ENCODE results near the gene SMIM14.
"Not testable (repeated sequence)": the region's sequence is repeated elsewhere in the genome, so short reads cannot be mapped to it uniquely, and the experiment has no call there.

The SMIM14 gene

DNA sequence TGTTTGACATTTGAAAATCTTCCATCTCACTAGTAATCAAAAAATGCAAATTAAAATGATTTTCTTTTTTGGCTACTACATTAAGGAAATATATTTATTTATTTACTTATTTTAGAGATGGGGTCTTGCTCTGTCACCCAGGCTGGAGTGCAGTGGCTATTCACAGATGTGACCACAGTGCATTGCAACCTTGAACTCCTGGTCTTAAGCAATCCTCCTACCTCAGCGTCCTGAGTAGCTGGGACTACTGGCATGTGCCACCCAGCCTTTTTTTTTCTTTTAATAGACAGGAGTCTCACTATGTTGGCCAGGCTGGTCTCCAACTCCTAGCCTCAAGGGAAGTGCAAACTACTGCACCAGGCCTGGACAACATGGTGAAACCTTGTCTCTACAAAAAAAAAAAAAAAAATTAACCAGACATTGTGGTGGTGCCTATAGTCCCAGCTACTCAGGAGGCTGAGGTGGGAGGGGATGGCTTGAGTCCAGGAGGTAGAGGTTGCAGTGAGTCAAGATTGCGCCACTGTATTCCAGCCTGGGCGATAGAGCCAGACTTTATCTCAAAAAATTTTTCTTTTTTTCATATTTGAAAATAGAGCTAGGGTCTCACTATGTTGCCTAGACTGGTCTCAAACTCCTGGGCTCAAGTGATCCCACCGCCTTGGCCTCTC, 4.4 kb upstream of the SMIM14 start:
- DNase-seq: no peak

DNA sequence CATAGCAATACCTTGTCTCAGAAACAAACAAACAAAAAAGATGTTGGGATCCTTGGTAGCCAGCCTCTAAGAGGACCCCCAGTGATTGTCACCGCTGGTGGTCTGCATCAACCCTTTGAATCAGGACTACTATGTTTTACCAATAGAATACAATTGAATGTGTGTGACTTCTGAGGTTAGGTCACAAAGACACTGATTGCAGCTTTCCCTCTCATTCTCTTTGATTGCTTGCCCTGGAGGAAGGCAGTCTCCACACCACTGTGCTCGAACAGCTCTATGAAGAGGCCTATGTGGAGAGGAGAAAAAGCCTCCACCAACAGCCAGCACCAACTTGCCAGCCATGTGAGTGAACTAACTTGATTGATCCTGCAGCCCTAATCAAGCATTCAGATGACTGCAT, 2.8 kb upstream of the SMIM14 start:
- no peak for DNase-seq

DNA sequence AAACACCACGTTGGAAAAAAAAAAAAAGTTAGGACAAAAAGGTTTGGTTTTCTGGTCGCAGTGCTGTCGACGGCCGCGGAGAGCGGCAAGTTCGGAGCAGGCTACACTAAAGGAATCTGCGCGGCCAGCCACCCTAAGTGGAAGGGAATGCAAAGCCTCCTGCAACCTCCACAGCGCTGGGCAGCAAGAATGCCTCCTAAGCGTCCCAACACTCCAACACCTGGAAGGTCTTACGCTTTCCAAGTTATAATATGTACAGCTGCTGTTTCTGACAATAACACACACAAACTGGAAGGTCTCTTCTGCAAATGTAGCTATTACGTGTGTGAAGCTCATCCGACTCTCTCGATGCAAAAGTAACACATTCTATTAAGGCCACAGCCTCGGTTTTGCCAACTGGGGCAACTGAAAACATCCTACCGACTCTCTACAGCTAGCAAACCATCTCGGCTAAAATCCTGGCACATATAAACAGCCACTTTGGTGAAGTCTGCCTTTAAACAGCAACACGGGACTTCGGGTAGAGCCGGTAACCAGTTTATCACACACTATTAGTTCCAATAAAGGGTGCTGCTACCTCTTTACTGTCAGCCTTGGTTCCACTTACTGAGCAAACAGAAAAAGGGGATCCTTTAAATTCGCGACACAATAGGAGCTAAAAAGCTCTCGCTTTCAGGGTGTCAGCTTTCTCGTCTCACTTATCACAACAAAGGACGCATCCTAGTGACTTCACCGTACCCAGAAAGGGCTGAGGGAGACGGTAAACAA, 895 bp downstream of the SMIM14 start:
- DNase-seq: peak in 1 of 4 experiments; percentile 5

DNA sequence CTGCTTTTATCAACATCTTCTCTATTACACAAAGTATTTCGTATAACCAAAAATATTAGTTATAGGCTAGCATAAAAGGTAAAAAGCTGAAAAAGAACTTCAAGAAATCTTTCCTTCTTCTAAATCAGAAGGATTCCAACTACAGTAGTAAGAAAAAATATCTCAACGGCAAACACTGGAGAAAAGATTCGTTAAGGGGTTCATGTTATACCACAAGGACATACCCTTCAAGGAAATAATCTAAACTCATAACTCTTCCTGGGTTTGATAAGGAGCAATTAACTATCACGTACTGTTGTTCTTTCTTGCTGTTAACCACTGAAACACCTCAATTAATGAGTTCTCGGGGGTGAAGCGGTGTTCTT, 1.5 kb downstream of the SMIM14 start:
- DNase-seq: no peak

DNA sequence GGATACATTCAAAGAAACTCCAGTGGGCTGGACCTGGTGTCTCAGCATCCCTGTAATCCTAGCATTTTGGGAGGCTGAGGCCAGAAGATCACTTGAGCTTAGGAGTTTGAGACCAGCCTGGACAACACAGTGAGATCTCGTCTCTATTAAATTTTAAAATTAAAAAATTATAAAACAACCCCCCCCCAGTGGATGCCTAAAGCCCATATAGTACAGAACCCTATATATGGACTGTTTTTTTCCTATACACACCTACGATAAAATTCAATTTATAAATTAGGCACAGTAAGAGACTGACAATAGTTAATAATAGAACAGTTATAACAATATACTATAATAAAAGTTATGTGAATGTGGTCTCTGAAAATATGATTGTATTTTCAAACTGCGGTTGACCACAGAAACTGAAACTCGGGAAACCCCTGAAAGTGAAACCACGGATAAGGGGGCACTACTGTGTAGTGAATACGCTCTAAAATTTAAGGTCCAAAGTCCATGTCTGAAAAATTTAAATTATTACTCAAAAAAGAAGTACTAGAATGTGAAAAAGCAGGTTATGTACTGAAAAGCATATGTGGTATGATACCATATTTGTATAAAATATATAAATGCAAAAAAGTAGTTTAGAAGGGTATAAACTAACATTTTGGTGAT, 2.0 kb downstream of the SMIM14 start:
- DNase-seq: no peak

DNA sequence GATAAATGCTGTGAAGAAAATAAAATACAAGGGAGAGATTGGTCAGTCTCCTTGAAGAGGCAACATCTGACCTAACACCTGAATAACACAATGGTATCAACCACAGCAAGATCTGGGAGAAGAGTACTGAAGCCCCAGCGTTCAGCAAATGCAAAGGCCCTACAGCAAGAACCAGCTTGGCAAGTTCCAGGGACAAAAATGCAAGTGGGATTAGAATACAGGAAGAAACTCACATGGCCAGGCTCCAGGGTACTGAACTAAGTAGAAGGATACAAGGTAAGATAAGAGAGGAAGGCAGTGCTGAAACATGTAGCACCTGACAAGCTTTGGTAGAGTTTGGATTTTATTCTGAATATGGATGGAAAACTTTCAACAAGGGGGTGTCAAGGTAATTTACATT, 3.6 kb downstream of the SMIM14 start:
- DNase-seq: no peak

DNA sequence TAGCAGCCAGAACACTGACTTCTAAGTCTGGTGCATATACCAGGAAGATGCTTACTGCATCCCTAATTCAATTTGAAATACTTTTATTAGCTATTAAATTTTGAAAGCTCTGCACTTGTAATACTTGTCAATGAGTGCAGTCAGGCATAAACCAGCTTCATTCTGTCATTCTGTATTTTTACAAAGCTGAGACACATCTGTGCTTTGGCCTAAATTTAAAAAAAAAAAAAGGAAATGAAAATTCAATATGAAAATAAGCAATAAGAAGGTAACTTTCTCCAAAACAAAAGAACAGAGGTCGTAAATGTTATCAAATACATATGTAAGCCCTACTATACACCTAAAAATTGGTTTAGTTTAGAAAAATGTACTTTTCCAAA, 7.0 kb downstream of the SMIM14 start:
- DNase-seq: no peak

DNA sequence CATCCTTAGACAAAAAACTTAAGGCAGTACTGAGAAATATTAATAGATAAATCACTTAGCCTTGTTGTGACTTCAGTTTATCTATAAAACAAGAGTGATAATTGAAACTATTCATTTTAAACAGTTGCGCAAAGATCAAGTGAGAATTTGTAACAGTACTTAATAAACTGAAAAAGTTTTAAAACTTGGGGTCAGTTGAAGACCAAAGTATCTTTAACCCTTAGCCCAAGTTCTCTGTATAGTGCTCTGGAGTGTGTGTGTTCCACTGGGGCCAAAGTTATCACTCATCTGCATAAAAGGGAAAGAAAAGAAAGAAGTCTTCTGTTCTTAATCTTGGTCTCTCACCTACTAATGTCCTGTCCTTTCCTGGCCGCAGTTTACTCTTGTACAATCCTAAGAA, 11.3 kb downstream of the SMIM14 start:
- DNase-seq: no peak

DNA sequence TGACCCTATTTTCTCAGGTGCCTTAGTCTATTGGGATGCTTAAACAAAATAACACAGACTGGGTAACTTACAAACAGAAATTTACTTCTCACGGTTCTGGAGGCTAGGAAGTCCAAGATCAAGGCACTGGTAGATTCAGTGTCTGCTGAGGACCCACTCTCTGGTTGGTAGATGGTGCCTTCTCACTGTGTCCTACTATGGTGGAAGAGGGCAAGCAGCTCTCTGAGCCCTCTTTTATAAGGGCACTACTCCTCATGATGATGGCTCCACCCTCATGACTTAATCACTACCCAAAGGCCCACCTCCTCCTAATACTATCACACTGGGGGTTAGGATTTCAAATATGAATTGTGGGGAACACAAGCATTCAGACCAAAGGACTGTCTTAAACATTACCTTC, 11.8 kb downstream of the SMIM14 start:
- DNase-seq: no peak

DNA sequence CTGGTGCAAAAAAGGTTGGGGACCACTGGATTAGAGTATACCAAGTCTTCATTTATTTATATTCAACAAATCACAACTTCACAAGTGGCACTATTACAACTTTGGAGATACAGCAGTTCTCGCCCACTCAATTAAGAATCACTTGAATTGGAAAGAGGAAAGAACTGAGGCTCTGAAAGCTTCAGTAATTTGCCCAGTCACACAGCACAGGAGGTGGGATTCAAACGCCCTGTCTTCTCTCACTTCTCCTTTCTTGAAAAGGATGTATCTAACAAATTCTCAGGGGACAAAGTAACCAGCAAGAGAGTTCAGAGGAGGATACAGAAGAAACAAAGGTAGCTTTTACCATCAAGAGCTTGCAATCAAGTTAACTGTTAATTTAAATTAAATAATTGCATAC, 12.4 kb downstream of the SMIM14 start:
- no peak for DNase-seq

DNA sequence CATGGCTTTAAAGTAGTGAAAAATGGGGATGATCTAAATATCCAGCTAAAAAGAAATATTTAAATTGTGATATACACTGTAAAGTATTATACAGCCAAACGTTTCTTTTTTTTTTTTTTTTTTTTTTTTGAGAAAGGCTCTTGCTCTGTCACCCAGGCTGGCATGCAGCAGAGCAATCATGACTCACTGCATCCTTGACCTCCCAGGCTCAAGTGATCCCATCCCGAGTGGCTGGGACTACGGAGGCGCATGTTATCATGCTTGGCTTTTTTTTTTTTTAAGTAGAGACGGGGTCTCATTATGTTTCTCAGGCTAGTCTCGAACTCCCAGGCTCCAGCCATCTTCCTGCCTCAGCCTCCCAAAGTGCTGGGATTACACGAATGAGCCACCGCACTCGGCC, 17.1 kb downstream of the SMIM14 start:
- no peak for DNase-seq

DNA sequence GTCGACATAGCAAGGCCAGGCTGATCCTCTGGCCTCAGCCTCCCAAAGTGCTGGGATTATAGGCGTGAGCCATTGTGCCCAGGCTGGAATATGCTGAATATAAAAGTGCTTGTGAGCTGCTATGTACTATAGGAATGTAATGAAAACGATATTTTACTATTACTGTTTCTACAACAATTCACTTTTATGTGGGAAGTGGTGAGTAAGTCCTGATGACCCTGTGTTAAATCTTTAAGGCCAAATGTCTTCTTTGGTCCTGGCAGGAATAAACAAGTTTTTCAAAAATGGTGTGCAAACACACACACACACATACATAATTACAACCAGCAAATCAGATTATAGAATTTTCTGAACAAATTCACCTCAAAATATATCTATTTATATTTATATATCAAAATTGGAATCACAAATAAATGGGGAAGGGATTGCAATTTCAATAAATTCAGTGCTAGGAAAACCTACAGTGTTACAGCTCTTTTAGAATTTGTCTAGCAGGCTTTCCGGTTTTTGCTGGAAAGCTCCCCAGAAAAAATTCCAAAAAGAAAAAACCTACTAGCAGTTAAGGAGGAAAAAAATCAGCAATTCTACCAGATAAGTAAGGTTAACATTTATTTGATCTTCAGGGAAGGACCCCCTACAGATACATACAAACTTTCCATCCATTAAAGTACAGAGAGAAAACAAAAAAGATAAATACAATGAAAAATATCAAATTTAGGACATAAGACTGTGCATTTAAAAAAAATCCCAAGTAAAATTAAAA, 17.9 kb downstream of the SMIM14 start:
- DNase-seq: no peak

DNA sequence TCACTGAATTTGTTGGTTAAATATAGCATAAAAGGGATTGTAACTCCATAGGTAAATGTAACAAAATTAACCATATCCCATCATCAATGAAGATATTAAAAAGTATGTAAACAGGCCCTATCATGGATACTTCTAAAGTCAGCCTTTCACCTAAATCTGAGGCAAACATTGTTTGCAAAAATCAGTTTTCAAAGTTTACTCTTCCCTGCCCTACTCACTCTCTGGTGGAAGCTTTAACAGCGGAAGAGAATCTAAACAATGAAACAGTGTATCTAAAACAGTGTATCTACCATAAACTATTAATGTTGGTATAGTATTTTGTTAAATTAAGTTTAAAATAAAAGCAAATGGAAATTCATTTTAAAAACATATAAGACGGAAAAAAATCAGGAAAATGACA, 21.1 kb downstream of the SMIM14 start:
- DNase-seq: no peak

DNA sequence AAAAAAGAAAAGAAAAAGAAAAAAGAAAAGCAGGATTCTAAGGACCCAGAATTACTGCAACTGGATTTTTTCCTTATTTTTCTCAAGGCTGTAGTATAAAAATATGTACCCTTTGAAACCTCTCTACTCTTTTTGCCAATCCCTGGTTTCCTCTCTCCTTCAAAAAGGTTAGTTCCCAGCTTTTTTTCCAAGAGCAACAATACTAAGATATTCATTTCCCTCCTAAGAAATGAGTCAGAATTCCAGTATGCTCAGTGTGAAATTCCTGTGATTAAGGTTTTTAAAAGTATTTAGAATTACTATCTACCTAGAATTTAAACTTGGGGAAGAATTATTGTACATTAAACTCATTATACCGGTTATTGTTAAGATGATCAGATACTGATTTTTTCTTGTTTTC, 22.0 kb downstream of the SMIM14 start:
- DNase-seq: no peak

DNA sequence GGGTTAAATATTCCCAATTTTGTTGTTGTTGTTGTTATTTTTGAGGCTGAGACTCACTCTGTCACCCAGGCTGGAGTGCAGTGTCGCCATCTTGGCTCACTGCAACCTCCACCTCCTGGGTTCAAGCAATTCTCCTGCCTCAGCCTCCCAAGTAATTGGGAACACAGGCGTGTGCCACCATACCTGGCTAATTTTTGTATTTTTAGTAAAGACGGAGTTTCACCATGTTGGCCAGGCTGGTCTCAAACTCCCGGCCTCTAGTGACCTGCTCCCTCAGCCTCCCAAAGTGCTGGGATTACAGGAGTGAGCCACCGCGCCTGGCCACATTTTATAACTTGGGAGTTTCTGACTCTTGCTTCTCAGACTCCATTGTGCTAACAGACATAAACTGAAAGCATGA, 22.6 kb downstream of the SMIM14 start:
- not testable (repeated sequence) for DNase-seq

DNA sequence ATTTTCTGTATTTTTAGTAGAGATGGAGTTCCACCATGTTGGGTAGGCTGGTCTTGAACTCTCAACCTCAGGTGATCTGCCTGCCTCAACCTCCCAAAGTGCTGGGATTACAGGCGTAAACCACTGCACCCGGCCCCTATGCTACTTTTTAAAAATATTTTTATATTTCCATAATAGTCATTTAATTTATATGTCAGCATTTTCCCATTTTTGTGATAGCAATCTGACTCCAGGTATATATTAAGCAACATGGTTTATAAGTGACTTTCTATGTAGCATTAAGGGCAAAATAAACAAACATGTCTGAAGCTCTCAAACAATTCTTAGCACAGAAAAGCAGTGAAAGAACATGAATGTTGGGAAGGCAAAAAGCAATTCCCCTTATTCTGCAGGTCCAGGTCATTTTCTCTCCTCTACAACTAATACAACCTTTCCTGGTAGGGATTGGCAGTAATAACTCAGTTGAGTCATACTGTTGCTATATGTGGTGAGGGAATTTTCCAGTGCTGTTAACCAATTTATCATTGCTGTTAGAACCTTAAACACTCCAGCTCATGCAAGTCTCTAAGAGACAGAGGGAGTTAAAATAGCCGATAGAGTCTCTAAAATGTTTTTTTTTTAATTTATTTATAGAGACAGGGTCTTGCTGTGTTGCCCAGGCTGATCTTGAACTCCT, 24.0 kb downstream of the SMIM14 start:
- DNase-seq: no peak

DNA sequence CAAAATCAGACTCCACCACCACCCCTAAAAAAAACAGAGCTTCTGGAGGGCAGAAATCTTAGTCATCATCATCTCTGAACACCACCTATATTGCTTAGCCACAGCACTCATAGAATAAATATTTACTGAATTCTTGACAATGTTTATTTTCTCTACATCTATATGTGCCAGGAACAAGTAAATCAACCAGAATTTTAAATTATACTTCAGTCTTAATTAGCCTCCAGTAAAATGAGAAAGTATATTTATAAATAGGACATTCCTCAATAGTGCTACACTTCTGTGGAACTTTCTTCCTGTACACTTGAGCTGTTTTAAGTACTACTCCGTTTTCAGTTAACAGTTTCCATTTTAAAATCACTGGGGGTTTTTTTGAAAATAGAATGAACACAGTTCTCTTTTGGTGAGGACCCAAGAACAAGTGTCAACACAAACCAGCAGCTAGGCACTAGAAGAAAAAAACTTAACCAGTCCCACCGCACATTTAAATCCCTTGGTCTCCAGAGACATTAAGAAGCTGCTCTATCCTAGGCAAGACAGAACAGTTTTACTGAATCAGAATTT, 25.5 kb downstream of the SMIM14 start:
- DNase-seq: no peak

DNA sequence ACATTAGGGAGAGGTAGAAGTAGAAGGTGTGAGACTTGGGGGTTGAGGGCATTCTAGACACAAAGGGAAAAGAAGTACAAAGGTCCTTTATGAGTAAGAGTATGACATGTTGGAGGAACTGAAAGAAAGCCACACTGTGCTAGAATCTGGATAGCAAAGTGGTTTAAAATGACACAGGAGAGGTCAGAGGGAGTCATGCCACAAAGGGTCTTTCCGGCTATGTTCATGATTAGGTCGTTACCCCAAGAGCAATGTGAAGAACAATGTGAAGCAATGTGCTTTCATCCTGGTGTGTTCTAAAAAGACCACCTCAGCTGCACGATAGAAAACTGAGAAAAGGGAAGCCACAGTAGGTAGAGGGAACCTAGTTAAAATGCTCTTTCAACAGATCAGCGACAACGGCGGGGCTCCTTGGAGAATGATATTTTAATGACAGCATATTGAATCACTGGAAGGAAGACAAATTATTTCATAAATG, 29.2 kb downstream of the SMIM14 start:
- DNase-seq: no peak

DNA sequence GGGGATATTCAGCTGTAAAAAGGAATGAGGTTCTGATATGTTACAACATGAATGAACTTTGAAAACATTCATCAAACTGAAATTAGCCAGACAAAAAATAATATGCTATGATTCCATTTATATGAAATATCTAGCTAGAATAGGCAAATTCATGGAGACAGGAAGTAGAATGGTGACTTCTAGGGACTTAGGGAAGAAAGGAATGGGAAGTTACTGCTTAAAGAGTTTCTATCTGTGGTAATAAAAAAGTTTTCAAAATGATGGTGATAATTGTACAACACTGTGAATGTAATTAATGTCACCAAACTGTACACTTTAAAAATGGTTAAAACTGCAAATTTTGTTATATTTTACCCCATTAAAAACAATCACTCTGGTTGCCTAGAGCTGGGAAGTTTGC, 30.2 kb downstream of the SMIM14 start:
- DNase-seq: no peak

DNA sequence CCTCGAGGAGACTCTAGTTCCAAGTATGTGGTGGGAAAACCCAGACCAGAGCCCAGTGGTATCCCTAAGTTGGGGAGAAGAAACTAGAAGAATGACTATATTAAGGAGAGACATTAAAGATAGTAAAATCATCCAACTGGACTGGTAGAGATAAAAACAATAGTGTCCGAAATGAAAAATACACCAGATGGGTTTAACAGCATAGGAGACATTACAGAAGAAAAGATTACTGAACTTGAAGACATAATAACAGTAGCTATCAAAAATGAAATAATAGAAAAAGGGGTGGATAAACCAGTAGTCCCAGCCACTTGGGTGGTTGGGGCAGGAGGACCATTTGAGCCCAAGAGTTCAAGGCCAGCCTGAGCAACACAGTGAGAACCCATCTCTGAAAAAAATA, 31.9 kb downstream of the SMIM14 start:
- DNase-seq: no peak

DNA sequence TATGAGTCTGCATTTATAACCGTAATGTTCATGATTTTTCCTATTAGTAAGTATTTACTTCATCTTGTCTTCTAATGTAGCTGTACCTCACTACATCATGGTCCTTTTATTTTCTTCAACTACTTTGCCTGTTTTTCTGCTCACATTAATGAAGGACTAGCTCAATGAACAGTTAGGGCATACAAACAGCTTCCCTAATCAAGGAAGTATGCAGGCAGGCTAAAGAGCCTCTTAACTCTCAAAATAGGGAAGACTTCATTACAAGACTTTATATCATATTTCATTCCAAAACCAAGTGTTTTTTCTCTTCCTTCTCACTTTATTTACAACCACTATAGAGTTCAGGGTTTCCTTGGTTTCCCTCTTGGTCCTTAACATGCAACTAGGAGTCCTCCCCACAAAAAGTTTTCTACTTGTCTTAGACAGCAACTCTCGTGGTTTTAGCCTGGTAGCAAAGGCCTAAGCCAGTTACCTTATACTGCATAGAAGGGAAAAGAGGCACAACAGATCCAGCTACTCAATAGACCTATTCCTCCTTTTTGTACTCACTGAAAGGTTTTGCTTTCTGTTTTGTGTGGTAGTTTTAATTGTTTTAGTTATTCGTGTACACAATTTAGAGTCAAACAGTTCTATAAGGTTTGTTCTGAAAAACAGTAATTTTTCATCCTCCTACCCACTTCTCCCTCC, 40.8 kb downstream of the SMIM14 start:
- no peak for DNase-seq

DNA sequence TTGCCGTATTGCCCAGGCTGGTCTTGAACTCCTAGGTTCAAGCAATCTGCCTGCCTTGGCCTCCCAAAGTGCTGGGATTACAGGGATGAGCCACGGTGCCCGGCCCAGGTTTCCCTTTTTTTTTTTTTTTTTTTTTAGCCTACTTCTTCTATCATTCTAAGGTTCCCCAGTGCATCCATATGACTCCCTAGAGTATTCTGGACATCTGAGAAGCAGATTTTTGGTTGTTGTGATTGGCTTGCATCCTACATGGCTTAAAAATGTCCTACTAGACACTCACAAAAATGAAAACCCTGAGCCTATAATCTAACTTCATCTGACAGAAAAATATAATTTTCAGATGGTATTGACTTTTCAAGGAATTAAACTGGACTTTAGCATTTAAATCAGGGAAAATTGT, 41.7 kb downstream of the SMIM14 start:
- DNase-seq: no peak
